ENCODE measurements around the gene VAMP8.

- no peak for TF ChIP-seq JUND (IDR thresholded peaks at IDR 0.05; ENCODE audit: low read depth, low read length)
- TF ChIP-seq CTCF (IDR thresholded peaks at IDR 0.05 in 2 of 3, conservative IDR thresholded peaks at IDR 0.05 in 1 of 3; ENCODE audit: control insufficient read depth in 2 of 3, extremely low read depth in 1 of 3, insufficient read depth in 1 of 3, low read depth in 3 of 3, low read length in 3 of 3) = no peak
- no peak for TF ChIP-seq KDM1A (IDR thresholded peaks at IDR 0.05; ENCODE audit: borderline replicate concordance)
- TF ChIP-seq POLR2AphosphoS5 (IDR thresholded peaks at IDR 0.05; ENCODE audit: low read length) = no peak
- no peak for TF ChIP-seq YY1 (IDR thresholded peaks at IDR 0.05; ENCODE audit: low read depth, low read length)
- TF ChIP-seq POLR2A (IDR thresholded peaks at IDR 0.05; ENCODE audit: low read depth, low read length) = no peak
- TF ChIP-seq ATF3 (IDR thresholded peaks at IDR 0.05; ENCODE audit: borderline replicate concordance, extremely low read depth, low read depth, low read length) = no peak
- TF ChIP-seq KLF5 (IDR thresholded peaks at IDR 0.05; ENCODE audit: partially characterized antibody) = no peak
- TF ChIP-seq NFIC (IDR thresholded peaks at IDR 0.05; ENCODE audit: low read depth, low read length) = no peak
- TF ChIP-seq SIN3A (IDR thresholded peaks at IDR 0.05; ENCODE audit: low read depth, low read length) = no peak
- no peak for TF ChIP-seq SMC3 (IDR thresholded peaks at IDR 0.05; ENCODE audit: borderline replicate concordance, low read length)
- no peak for TF ChIP-seq TAF1 (IDR thresholded peaks at IDR 0.05; ENCODE audit: borderline replicate concordance, low read depth, low read length)
- TF ChIP-seq EZH2 (IDR thresholded peaks at IDR 0.05; ENCODE audit: borderline replicate concordance, control insufficient read depth, low read depth, low read length) = no peak
- no peak for TF ChIP-seq CBX3 (IDR thresholded peaks at IDR 0.05; ENCODE audit: borderline replicate concordance, low read depth)
These were observed 19.2 kb upstream of the VAMP8 start for GRCh38 chr2:85558160-85558559.

Measured in GM12878 (cell line).